Suppressor macrophage treated with lipopolysaccharide for 4 hours (primary cell): ENCODE measurements around the gene MYOF.
"Not testable (repeated sequence)": the region's sequence is repeated elsewhere in the genome, so short reads cannot be mapped to it uniquely, and the experiment has no call there.

Source experiments
- DNase-seq: peaks from one replicate; pipeline ENCODE4 v3.0.0-alpha.2; 2020

Gene MYOF

DNA sequence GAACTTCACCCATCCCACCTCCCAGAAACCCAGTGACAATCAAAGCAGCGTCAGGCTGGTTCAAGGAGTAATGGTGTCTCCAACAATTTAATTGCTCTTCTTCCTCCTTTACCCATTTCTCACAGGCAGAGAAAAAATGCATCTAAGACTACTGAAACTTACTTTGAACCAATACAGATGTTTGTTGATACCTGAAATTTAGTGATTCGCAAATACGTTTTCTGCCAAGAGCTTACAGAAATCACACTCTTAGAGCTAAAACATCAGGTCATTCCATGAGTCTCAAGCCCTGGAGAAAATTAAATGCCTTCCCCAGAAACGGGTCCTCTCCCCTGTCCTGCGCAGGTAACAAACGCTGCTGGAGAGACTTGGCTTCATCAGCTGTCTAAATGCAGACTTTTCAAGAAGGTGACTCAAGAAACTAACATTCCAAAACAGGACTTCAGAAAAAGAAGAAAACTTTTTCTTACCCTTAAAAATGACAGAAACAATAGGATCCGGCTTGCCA is 443 bp downstream of the MYOF start:
- DNase-seq: peak; percentile 21

GRCh38 chr10:93478873-93479272 is 3.3 kb downstream of the MYOF start:
- no peak for DNase-seq

DNA sequence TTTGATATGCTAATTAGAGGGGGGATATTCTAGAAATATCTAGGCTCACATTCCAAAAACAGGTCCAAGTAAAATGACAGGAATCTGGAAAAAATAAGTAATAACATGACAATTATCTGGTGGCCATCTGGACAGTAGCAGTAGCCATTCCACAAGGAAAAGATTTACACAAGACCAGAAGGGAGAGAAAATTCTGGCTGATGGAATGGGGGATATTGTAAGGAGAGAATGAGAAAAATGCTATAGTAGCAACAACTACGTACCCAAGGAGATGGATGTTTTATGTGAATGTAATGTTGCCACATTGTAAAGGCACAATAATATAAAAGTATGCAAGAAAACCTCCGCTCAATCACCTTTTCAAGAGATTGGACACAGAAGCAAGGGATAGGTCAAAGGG is 5.4 kb downstream of the MYOF start:
- no peak for DNase-seq

DNA sequence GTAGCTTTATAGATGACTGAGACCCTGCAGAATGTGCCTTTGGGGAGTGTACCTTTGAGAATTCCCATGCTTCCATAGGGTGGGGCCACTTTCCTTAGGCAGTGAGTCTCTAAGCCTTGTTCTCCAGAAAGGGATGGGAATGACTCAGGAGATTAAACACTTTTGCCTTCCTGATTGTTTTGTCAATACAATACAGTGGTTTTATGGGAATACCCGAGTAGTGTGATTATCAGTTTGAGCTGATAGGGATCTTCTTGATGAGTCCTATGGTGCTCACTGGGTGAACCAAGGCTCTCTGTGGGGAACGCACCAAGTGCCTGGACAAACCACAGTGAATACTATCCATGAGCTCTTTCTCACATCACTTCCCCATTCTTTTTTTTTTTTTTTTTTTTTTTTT is 6.3 kb downstream of the MYOF start:
- DNase-seq: peak; percentile 73

GRCh38 chr10:93475227-93475626 is 6.9 kb downstream of the MYOF start:
- DNase-seq: no peak

- no peak for DNase-seq
These were observed 8.2 kb downstream of the MYOF start for GRCh38 chr10:93473804-93474472.

GRCh38 chr10:93473161-93473560 is 9.0 kb downstream of the MYOF start:
- DNase-seq: no peak

DNA sequence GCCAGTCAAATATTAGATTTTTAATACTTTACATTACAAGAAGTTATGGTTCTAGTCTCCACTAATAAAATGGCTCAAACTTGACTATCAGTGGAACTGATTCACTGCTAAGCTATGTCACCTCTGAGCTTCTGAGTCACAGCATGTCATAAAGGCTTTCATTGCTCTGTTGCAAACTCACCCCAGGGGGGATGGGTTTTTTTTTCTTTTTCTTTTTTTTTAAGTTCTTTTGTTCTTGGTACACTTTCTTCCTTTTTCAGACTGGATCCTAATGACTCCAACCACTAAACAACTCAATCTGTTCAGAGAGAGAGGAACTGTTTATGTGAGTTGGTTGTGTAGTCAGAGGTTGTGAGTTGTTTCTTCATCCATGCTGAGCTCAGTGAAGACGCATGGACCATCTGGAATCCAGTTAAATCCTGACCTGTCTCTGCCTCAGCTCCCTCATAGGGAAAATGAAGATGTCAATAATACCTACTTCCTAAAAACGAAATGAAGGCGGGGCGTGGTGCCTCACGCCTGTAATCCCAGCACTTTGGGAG is 11.0 kb downstream of the MYOF start:
- peak; percentile 80 for DNase-seq

DNA sequence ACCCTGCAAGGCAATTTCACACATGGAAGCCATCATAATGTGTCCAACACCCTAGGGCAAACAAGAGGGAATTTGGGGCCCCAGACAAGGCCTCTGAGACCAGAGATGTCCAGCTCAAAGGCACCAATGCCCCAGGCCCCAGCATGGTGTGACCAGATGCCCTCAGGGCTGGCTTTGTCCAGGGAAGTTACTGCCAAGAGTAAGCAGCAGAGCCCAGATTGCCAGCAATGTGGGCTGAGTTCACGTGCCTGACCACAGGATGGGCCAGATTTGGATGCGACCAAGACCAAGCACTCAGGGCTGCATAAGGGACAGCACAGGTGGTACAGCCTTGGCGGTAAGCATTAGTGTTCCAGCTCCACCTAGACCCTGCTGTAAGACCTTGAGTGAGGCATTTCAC is 12.7 kb downstream of the MYOF start:
- no peak for DNase-seq

GRCh38 chr10:93468461-93469213 is 13.5 kb downstream of the MYOF start:
- DNase-seq: no peak

DNA sequence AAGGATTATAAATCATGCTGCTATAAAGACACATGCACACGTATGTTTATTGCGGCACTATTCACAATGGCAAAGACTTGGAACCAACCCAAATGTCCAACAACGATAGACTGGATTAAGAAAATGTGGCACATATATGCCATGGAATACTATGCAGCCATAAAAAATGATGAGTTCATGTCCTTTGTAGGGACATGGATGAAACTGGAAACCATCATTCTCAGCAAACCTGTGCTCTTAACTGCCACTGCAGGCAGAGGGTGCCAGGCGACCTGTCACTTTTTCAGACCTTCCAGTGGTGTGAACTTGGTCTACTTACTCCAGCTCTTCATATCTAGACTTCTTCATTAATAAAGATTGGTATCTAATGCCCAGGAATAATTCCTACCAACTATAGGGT is 14.5 kb downstream of the MYOF start:
- not testable (repeated sequence) for DNase-seq

GRCh38 chr10:93465806-93466675 is 16.1 kb downstream of the MYOF start:
- DNase-seq: peak; percentile 57

DNA sequence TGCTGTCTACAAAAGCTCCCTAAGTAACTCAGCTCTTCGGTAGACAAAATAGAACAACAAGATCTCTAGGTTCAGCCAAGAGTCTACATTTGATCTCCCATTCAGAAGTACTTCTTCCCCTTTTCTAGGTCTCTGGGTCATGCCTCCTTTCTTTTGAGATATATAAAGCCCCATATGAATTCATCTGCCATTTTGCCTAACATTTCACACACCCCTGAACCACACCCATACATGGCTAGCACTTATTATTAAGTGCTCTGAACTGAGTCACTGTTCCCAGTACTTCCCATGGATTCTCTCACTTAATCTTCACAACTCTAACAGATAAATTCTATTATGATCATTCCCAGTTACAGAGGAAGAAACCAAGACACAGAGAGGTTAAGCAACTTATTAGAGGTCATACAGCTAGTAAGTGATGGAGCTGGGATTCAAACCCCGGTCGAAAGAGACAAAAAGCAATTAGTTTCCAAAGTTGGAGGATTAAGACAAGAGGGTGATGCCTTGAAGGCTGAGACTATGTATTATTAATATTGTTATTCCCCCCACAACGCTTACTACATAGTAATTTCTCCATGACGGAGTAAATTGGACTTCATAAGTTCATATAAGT is 17.3 kb downstream of the MYOF start:
- DNase-seq: peak; percentile 47

- peak; percentile 73 for DNase-seq
These were observed 18.2 kb downstream of the MYOF start for GRCh38 chr10:93463723-93464476.

DNA sequence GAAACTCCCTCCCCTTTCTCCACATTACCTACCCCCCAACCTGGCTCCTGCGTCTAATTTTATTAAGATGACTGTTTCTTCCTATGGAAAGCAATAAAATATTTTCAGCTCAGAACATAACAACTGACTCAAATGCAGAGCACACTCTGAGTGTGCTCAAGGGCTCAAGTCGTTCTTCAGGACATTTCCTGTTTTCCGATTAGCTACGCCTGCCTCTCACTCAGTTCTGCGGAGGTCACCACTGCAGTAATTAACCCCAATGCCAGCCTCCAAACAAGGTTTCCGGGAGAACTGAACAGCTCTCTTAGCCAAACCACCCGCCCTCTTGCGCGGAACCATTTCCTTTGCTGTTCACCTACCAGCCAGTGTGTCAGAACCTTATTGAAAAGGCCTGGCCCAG is 19.3 kb downstream of the MYOF start:
- DNase-seq: peak; percentile 68

- DNase-seq: no peak
These were observed 19.8 kb downstream of the MYOF start for GRCh38 chr10:93462371-93462770.

DNA sequence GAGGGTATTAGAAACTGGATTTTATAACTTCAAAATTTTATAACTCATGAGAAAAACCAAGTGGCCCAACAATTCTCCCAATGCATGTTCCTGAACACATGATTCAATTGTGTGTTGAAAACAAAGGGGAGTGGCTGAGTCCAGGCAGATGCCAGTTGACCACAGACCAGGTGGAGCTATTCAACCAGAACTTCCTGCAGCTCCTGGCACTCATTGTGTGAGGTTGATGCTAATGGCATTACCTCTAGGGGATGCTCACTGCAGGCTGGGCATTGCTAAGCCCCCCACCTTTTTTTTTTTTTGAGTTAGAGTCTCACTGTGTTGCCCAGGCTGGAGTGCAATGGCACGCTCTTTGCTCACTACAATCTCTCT is 20.3 kb downstream of the MYOF start:
- DNase-seq: no peak

GRCh38 chr10:93461109-93461806 is 20.9 kb downstream of the MYOF start:
- DNase-seq: no peak

- no peak for DNase-seq
These were observed 22.7 kb downstream of the MYOF start for GRCh38 chr10:93459466-93459865.

GRCh38 chr10:93458821-93459257 is 23.3 kb downstream of the MYOF start:
- peak; percentile 67 for DNase-seq

DNA sequence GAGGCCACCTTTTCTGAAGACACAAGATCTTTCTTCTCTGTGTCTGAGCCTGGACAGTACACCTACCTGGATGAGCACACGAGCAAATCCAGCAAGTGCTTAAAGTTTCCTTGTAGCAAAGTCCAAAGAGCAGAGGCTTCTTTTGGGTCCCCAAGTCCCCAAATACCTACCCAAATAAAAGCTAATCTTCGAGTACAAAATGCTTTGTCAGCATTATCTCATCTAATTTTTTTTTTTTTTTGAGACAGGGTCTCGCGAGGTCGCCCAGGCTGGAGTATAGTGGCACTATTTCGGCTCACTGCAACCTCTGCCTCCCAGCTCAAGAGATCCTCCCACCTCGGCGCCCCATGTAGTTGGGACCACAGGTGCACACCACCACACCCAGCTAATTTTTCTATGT is 24.6 kb downstream of the MYOF start:
- DNase-seq: no peak
